Hepatocyte (in vitro differentiated cells): Measurements from ENCODE around the gene CCN5. TPM values are rescaled to one million over a fixed set of nuclear protein-coding genes. Genes with fewer than 3 reads are reported as not detected.

Source experiments
- DNase-seq: peaks from one replicate; pipeline ENCODE4 v3.0.0-alpha.2; 2016; ENCODE audit warnings: low spot score
- H2AFZ ChIP-seq: fragments of 200-600 bp; sonication (generic); 2 replicates; pipeline ENCODE4 v1.6.0; 2016; ENCODE audit warnings: antibody characterized with exemption, mild to moderate bottlenecking
- H3K27ac ChIP-seq: fragments of 200-600 bp; sonication (generic); 2 replicates; pipeline ENCODE4 v1.5.1; 2016; ENCODE audit warnings: mild to moderate bottlenecking
- H3K27me3 ChIP-seq: fragments of 200-600 bp; sonication (generic); 2 replicates; pipeline ENCODE4 v1.6.1; 2016
- H3K36me3 ChIP-seq: fragments of 200-600 bp; sonication (generic); replicated peaks from 2 replicates; pipeline ENCODE4 v1.5.1; 2016; ENCODE audit warnings: low read depth; ENCODE audit not compliant: insufficient read depth
- H3K4me1 ChIP-seq: fragments of 200-600 bp; sonication (generic); 2 replicates; pipeline ENCODE4 v1.5.1; 2016; ENCODE audit warnings: mild to moderate bottlenecking, moderate library complexity; ENCODE audit not compliant: insufficient read depth
- H3K4me2 ChIP-seq: fragments of 200-600 bp; sonication (generic); 2 replicates; pipeline ENCODE4 v1.6.0; 2016
- H3K4me3 ChIP-seq: fragments of 200-600 bp; sonication (generic); 2 replicates; pipeline ENCODE4 v1.5.1; 2016; ENCODE audit warnings: mild to moderate bottlenecking
- H3K79me2 ChIP-seq: fragments of 200-600 bp; sonication (generic); 2 replicates; pipeline ENCODE4 v1.6.0; 2017; ENCODE audit warnings: mild to moderate bottlenecking
- H3K9me2 ChIP-seq: fragments of 200-600 bp; sonication (generic); replicated peaks from 2 replicates; pipeline ENCODE4 v1.6.0; 2017; ENCODE audit warnings: mild to moderate bottlenecking; ENCODE audit not compliant: insufficient read depth
- H3K9me3 ChIP-seq: fragments of 200-600 bp; sonication (generic); 2 replicates; pipeline ENCODE4 v1.5.1; 2016; ENCODE audit warnings: low read depth, mild to moderate bottlenecking
- H4K20me1 ChIP-seq: fragments of 200-600 bp; sonication (generic); 2 replicates; pipeline ENCODE4 v1.6.0; 2016; ENCODE audit warnings: mild to moderate bottlenecking; ENCODE audit not compliant: insufficient read depth, poor library complexity, severe bottlenecking
- EZH2 ChIP-seq: fragments of 200-600 bp; sonication (generic); IDR thresholded peaks from 2 replicates; pipeline ENCODE4 v1.6.1; 2016; ENCODE audit warnings: antibody characterized with exemption, mild to moderate bottlenecking, borderline replicate concordance
- EZH2phosphoT487 ChIP-seq: fragments of 200-600 bp; sonication (generic); IDR thresholded peaks from one replicate; pipeline ENCODE4 v1.6.1; 2018; ENCODE audit warnings: antibody characterized with exemption, mild to moderate bottlenecking, low read depth, moderate library complexity; ENCODE audit not compliant: unreplicated experiment, severe bottlenecking
- WGBS: methylation state at CpG from one replicate; pipeline ENCODE4 v1.1.6; 2016; ENCODE audit warnings: low lambda C conversion rate; ENCODE audit errors: missing lambda C conversion rate; 5-methylcytosine and 5-hydroxymethylcytosine counted together
- polyA plus RNA-seq: library from polyadenylated mRNA; unstranded; fragments of >200 nt; fragmentation: Nextera tagmentation; extraction: Ambion mirVana; gene quantifications from 2 replicates; pipeline ENCODE4 v1.2.1, GENCODE V29; 2016
- total RNA-seq: library from RNA; depleted of rRNA; stranded (reverse); fragments of >200 nt; gene quantifications from 2 replicates; pipeline ENCODE4 v1.2.3, GENCODE V29; 2014
- TF ChIP-seq, protein P1 (sequence below): fragments of 200-600 bp; sonication (generic); IDR thresholded peaks from 2 replicates; pipeline ENCODE4 v1.5.1; 2016; ENCODE audit warnings: antibody characterized with exemption, mild to moderate bottlenecking; ENCODE audit not compliant: poor library complexity

CCN5 gene
- total and polyA plus RNA-seq, 2 experiments from 2014 or later: 0.53 to 0.82 TPM

DNA sequence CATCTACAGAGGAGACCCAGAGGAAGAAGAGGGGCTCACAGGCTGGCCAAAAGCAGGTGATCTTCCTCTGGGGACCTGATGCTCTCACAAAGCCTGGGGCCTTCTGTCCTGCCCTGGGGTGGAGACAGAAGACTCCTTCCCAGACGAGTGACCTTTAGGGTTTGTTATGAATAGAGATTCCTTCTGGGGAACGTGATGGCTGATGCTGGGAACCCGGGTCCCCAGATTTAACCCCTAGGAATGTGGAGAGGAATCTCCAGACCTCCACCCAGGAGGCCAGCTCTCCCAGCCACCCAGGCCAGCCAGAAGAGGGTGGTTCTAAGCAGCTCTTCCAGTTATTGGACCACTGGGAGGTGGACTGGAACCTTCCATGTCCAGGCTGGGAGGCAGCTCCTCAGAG is 16.8 kb upstream of the CCN5 start:
- Histone ChIP-seq H3K4me2 (no peak overlapping the region), H3K4me1 (peaks cover 14% of the 10 kb centered on the region), H3K27me3 (no peaks in the 10 kb centered on the region), H3K79me2 (no peaks in the 10 kb centered on the region), H4K20me1 (no peaks in the 10 kb centered on the region), H3K27ac (no peak overlapping the region), H3K36me3 (no peaks in the 10 kb centered on the region), H2AFZ (no peak overlapping the region), H3K4me3 (no peak overlapping the region), H3K9me3 (no peaks in the 10 kb centered on the region), H3K9me2 (no peaks in the 10 kb centered on the region)
- TF ChIP-seq, protein P1, sequence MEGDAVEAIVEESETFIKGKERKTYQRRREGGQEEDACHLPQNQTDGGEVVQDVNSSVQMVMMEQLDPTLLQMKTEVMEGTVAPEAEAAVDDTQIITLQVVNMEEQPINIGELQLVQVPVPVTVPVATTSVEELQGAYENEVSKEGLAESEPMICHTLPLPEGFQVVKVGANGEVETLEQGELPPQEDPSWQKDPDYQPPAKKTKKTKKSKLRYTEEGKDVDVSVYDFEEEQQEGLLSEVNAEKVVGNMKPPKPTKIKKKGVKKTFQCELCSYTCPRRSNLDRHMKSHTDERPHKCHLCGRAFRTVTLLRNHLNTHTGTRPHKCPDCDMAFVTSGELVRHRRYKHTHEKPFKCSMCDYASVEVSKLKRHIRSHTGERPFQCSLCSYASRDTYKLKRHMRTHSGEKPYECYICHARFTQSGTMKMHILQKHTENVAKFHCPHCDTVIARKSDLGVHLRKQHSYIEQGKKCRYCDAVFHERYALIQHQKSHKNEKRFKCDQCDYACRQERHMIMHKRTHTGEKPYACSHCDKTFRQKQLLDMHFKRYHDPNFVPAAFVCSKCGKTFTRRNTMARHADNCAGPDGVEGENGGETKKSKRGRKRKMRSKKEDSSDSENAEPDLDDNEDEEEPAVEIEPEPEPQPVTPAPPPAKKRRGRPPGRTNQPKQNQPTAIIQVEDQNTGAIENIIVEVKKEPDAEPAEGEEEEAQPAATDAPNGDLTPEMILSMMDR: no peak
- no peak for TF ChIP-seq EZH2
- no peak for TF ChIP-seq EZH2phosphoT487
- DNase-seq: no peak
- WGBS: 60% methylated on average over 3 of the region's 3 CpGs

DNA sequence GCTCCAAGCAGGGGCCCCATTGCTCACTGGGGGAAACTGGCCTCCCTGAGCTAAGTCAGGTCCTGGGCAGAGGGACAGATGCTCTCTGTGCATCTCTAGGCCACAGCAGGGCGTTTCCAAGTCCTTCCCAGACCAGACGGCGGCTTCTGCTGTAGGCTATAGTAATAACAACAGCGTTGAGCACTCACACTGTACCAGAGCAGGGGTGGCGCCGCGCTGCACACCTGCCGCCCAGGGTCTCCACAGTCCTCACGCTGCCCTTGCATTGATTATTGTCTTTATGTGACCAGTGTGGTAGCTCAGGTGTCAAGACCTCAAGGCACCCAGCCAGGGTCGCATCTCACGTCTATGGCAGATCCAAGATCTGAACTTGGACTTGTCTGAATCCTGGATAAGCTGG is 14.9 kb upstream of the CCN5 start:
- no peaks in the 10 kb centered on the region for H3K36me3 ChIP-seq
- no peaks in the 10 kb centered on the region for H3K9me3 ChIP-seq
- 97% methylated on average over 11 of the region's 11 CpGs for WGBS
- H4K20me1 ChIP-seq: no peaks in the 10 kb centered on the region
- no peak overlapping the region for H3K27ac ChIP-seq
- DNase-seq: no peak
- H3K4me3 ChIP-seq: no peak overlapping the region
- TF ChIP-seq EZH2phosphoT487: no peak
- no peak for TF ChIP-seq EZH2
- TF ChIP-seq, protein P1: no peak
- H2AFZ ChIP-seq: no peak overlapping the region
- no peaks in the 10 kb centered on the region for H3K27me3 ChIP-seq
- peaks cover 10% of the 10 kb centered on the region for H3K4me1 ChIP-seq
- H3K4me2 ChIP-seq: no peak overlapping the region
- H3K79me2 ChIP-seq: no peaks in the 10 kb centered on the region
- no peaks in the 10 kb centered on the region for H3K9me2 ChIP-seq

DNA sequence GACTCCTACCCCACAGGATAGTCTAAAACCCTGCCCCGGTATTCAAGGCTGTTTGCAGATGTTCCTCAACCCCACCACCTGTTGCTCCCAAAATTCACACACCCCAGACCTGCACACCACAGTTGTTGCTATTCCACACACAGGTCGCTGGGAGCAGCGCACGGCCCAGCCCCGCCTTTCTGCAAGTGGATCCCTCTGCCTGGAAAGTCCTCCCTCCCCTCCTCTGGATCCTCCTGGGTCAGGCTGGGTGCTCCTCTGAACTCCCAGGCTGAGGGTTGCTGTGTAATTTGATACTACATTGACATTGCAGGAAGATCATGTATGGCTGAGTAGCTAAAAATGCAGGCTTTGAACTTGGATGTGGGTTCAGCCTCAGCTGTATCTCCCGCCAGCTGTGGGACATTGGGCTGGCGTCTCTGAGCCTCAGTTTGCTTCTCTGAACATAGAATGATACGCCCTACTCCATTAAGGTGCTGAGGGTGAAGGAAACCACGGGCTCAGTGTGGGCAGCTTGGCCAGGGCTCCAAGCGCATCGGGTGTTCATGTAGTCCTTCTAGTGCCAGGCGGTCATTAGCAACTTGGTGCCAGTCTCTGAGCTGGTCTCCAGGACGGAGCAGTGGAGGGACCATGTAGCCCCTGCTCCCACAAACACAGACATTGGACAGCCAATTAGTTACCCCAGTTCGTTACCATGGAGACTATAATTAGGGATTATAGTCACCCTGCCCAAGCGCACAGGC is 13.9 kb upstream of the CCN5 start:
- no peaks in the 10 kb centered on the region for H3K27me3 ChIP-seq
- no peaks in the 10 kb centered on the region for H3K36me3 ChIP-seq
- H3K4me3 ChIP-seq: no peak overlapping the region
- H3K4me2 ChIP-seq: no peak overlapping the region
- H4K20me1 ChIP-seq: no peaks in the 10 kb centered on the region
- WGBS: 69% methylated on average over 15 of the region's 15 CpGs
- H3K9me3 ChIP-seq: no peaks in the 10 kb centered on the region
- no peak overlapping the region for H3K27ac ChIP-seq
- peaks cover 6% of the 10 kb centered on the region for H3K4me1 ChIP-seq
- no peak for TF ChIP-seq EZH2phosphoT487
- no peak for TF ChIP-seq EZH2
- TF ChIP-seq, protein P1: no peak
- H3K9me2 ChIP-seq: no peaks in the 10 kb centered on the region
- no peaks in the 10 kb centered on the region for H3K79me2 ChIP-seq
- H2AFZ ChIP-seq: no peak overlapping the region
- no peak for DNase-seq
